WTC11 (cell line): ENCODE measurements around the gene LRRC34. TPM values are rescaled to one million over a fixed set of nuclear protein-coding genes. Genes with fewer than 3 reads are reported as not detected.

ENCODE experiments used
- ATF1 ChIP-seq: sonication (generic); formaldehyde crosslinking; IDR thresholded peaks from 2 replicates; pipeline ENCODE4 v1.8.1; 2023; ENCODE audit warnings: mild to moderate bottlenecking, moderate library complexity, missing genetic modification reagents
- CREM ChIP-seq: sonication (generic); formaldehyde crosslinking; IDR thresholded peaks from 2 replicates; pipeline ENCODE4 v1.8.1; 2022; ENCODE audit warnings: mild to moderate bottlenecking, missing genetic modification reagents, moderate library complexity
- ESRRA ChIP-seq: sonication (generic); formaldehyde crosslinking; IDR thresholded peaks from 2 replicates; pipeline ENCODE4 v1.8.1; 2022; ENCODE audit warnings: mild to moderate bottlenecking, missing genetic modification reagents, borderline replicate concordance
- HMGA2 ChIP-seq: fragments of 250-450 bp; sonication (Bioruptor Pico); IDR thresholded peaks from 2 replicates; pipeline ENCODE4 v1.4.0; 2021; ENCODE audit warnings: mild to moderate bottlenecking, moderate library complexity
- KAT7 ChIP-seq: sonication (generic); formaldehyde crosslinking; IDR thresholded peaks from 2 replicates; pipeline ENCODE4 v1.8.1; 2023; ENCODE audit warnings: missing genetic modification reagents, mild to moderate bottlenecking, borderline replicate concordance
- NFATC4 ChIP-seq: fragments of 250-450 bp; sonication (Bioruptor Pico); IDR thresholded peaks from 2 replicates; pipeline ENCODE4 v1.9.0; 2021; ENCODE audit warnings: mild to moderate bottlenecking
- NFE2L1 ChIP-seq: sonication (generic); formaldehyde crosslinking; IDR thresholded peaks from 2 replicates; pipeline ENCODE4 v1.8.1; 2023; ENCODE audit warnings: missing genetic modification reagents
- RORB ChIP-seq: fragments of 250-450 bp; sonication (Bioruptor Pico); IDR thresholded peaks from 2 replicates; pipeline ENCODE4 v1.9.0; 2021; ENCODE audit warnings: mild to moderate bottlenecking
- SMAD3 ChIP-seq: sonication (generic); formaldehyde crosslinking; IDR thresholded peaks from 2 replicates; pipeline ENCODE4 v1.8.0; 2022; ENCODE audit warnings: missing genetic modification reagents, mild to moderate bottlenecking, borderline replicate concordance
- TEAD4 ChIP-seq: sonication (generic); formaldehyde crosslinking; IDR thresholded peaks from 2 replicates; pipeline ENCODE4 v1.8.0; 2022; ENCODE audit warnings: mild to moderate bottlenecking, missing genetic modification reagents
- ZNF121 ChIP-seq: sonication (generic); formaldehyde crosslinking; IDR thresholded peaks from 2 replicates; pipeline ENCODE4 v1.8.0; 2023; ENCODE audit warnings: missing genetic modification reagents
- ZNF138 ChIP-seq: sonication (generic); formaldehyde crosslinking; conservative IDR thresholded peaks from 2 replicates; pipeline ENCODE4 v1.8.1; 2022; ENCODE audit warnings: mild to moderate bottlenecking, moderate library complexity, missing genetic modification reagents
- ZNF317 ChIP-seq: sonication (generic); formaldehyde crosslinking; IDR thresholded peaks from 2 replicates; pipeline ENCODE4 v1.8.1; 2023; ENCODE audit warnings: low read depth, mild to moderate bottlenecking, moderate library complexity, missing genetic modification reagents, borderline replicate concordance
- ZNF396 ChIP-seq: fragments of 250-450 bp; sonication (Bioruptor Pico); IDR thresholded peaks from 2 replicates; pipeline ENCODE4 v1.8.0; 2021; ENCODE audit warnings: mild to moderate bottlenecking, moderate library complexity, borderline replicate concordance
- total RNA-seq: library from RNA; stranded (reverse); gene quantifications from 3 replicates; pipeline ENCODE4 v1.2.3, GENCODE V29; 2021
- TF ChIP-seq, protein P1 (sequence below): fragments of 250-450 bp; sonication (Bioruptor Pico); IDR thresholded peaks from 2 replicates; pipeline ENCODE4 v1.9.0; 2021; ENCODE audit warnings: mild to moderate bottlenecking
- TF ChIP-seq, protein P2 (sequence below): sonication (generic); formaldehyde crosslinking; IDR thresholded peaks from 2 replicates; pipeline ENCODE4 v1.8.1; 2022; ENCODE audit warnings: low read depth, missing genetic modification reagents, borderline replicate concordance
- TF ChIP-seq, protein P3 (sequence below): sonication (generic); formaldehyde crosslinking; IDR thresholded peaks from 2 replicates; pipeline ENCODE4 v1.8.0; 2023; ENCODE audit warnings: mild to moderate bottlenecking, missing genetic modification reagents
- TF ChIP-seq, protein P4 (sequence below): fragments of 250-450 bp; sonication (Bioruptor Pico); IDR thresholded peaks from 2 replicates; pipeline ENCODE4 v2.1.2; 2022; ENCODE audit warnings: mild to moderate bottlenecking, moderate library complexity
- TF ChIP-seq, protein P5 (sequence below): fragments of 250-450 bp; sonication (Bioruptor Pico); IDR thresholded peaks from 2 replicates; pipeline ENCODE4 v1.9.0; 2021; ENCODE audit warnings: moderate library complexity, mild to moderate bottlenecking, inconsistent platforms, borderline replicate concordance
- TF ChIP-seq, protein P6 (sequence below): sonication (generic); formaldehyde crosslinking; IDR thresholded peaks from 2 replicates; pipeline ENCODE4 v1.8.1; 2022; ENCODE audit warnings: mild to moderate bottlenecking, moderate library complexity, missing genetic modification reagents
- TF ChIP-seq, protein P7 (sequence below): fragments of 250-450 bp; sonication (Bioruptor Pico); IDR thresholded peaks from 2 replicates; pipeline ENCODE4 v1.9.0; 2021; ENCODE audit warnings: mild to moderate bottlenecking, borderline replicate concordance
- TF ChIP-seq, protein P8 (sequence below): sonication (generic); formaldehyde crosslinking; IDR thresholded peaks from 2 replicates; pipeline ENCODE4 v1.8.0; 2022; ENCODE audit warnings: mild to moderate bottlenecking, missing genetic modification reagents

Gene LRRC34
- total RNA-seq, 1 experiment from 2014 or later = 8.3 TPM

DNA sequence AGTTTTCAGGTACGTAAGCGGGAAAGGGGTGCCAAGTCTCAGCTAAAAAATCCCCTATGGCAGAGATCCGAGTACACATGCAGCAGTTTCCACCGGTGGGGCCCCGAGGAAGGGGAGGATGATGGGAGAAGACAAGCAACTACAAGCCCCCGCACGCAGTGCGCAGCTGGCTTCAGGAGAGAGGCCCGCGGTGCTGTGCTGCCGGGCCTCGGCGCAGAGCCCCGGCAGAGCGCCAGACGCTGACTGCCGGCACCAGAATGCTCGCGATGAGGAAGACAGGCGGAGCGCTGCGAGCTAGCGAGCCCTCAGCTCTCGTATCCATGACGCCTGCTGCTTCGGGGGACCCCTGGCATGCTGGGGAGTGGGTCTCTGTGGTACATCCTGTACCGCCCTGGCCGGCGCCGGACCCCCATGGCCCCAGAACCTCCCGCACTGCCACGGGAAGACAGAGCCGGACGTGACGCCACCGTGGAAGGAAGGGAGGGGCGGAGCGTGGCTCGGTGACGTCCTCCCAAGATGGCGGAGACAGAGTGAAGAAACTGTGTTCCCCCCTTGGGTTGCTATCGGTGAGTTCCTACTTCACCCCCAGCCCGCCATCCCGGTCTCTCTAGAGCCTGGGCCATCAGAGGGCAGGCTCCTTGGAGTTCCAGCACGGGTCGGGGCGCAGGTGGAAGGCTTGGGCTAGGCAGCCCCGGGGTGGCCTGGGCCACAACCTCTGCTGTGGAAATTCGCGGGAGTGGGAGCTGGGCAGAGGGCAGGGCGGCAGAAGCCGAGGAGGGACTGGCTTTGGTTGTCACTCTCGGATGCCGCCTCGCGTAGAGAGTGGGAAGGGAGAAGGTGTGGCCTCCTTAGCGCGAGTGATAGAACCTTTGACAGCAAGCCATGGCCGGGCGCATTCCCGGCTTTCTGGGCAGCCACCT is 39.5 kb downstream of the LRRC34 start, which contains the start of gene MYNN (continued):
- TF ChIP-seq, protein P1, sequence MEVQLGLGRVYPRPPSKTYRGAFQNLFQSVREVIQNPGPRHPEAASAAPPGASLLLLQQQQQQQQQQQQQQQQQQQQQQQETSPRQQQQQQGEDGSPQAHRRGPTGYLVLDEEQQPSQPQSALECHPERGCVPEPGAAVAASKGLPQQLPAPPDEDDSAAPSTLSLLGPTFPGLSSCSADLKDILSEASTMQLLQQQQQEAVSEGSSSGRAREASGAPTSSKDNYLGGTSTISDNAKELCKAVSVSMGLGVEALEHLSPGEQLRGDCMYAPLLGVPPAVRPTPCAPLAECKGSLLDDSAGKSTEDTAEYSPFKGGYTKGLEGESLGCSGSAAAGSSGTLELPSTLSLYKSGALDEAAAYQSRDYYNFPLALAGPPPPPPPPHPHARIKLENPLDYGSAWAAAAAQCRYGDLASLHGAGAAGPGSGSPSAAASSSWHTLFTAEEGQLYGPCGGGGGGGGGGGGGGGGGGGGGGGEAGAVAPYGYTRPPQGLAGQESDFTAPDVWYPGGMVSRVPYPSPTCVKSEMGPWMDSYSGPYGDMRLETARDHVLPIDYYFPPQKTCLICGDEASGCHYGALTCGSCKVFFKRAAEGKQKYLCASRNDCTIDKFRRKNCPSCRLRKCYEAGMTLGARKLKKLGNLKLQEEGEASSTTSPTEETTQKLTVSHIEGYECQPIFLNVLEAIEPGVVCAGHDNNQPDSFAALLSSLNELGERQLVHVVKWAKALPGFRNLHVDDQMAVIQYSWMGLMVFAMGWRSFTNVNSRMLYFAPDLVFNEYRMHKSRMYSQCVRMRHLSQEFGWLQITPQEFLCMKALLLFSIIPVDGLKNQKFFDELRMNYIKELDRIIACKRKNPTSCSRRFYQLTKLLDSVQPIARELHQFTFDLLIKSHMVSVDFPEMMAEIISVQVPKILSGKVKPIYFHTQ = no peak
- peak; percentile 92 for TF ChIP-seq CREM (CRISPR knock-in tag)
- TF ChIP-seq, protein P2, sequence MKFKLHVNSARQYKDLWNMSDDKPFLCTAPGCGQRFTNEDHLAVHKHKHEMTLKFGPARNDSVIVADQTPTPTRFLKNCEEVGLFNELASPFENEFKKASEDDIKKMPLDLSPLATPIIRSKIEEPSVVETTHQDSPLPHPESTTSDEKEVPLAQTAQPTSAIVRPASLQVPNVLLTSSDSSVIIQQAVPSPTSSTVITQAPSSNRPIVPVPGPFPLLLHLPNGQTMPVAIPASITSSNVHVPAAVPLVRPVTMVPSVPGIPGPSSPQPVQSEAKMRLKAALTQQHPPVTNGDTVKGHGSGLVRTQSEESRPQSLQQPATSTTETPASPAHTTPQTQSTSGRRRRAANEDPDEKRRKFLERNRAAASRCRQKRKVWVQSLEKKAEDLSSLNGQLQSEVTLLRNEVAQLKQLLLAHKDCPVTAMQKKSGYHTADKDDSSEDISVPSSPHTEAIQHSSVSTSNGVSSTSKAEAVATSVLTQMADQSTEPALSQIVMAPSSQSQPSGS = no peak
- TF ChIP-seq SMAD3 (CRISPR knock-in tag) = no peak
- TF ChIP-seq ZNF138 (CRISPR knock-in tag) = no peak
- TF ChIP-seq, protein P3, sequence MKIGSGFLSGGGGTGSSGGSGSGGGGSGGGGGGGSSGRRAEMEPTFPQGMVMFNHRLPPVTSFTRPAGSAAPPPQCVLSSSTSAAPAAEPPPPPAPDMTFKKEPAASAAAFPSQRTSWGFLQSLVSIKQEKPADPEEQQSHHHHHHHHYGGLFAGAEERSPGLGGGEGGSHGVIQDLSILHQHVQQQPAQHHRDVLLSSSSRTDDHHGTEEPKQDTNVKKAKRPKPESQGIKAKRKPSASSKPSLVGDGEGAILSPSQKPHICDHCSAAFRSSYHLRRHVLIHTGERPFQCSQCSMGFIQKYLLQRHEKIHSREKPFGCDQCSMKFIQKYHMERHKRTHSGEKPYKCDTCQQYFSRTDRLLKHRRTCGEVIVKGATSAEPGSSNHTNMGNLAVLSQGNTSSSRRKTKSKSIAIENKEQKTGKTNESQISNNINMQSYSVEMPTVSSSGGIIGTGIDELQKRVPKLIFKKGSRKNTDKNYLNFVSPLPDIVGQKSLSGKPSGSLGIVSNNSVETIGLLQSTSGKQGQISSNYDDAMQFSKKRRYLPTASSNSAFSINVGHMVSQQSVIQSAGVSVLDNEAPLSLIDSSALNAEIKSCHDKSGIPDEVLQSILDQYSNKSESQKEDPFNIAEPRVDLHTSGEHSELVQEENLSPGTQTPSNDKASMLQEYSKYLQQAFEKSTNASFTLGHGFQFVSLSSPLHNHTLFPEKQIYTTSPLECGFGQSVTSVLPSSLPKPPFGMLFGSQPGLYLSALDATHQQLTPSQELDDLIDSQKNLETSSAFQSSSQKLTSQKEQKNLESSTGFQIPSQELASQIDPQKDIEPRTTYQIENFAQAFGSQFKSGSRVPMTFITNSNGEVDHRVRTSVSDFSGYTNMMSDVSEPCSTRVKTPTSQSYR (CRISPR knock-in tag) = no peak
- TF ChIP-seq NFATC4 (CRISPR knock-in tag) = no peak
- TF ChIP-seq, protein P4, sequence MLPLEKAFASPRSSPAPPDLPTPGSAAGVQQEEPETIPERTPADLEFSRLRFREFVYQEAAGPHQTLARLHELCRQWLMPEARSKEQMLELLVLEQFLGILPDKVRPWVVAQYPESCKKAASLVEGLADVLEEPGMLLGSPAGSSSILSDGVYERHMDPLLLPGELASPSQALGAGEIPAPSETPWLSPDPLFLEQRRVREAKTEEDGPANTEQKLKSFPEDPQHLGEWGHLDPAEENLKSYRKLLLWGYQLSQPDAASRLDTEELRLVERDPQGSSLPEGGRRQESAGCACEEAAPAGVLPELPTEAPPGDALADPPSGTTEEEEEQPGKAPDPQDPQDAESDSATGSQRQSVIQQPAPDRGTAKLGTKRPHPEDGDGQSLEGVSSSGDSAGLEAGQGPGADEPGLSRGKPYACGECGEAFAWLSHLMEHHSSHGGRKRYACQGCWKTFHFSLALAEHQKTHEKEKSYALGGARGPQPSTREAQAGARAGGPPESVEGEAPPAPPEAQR (CRISPR knock-in tag) = no peak
- TF ChIP-seq ATF1 (CRISPR knock-in tag) = no peak
- peak; percentile 66; the same call in 1 of the 2 replicates for TF ChIP-seq ESRRA (CRISPR knock-in tag)
- peak; percentile 61; the same call in 1 of the 2 replicates for TF ChIP-seq KAT7 (CRISPR knock-in tag)
- TF ChIP-seq ZNF121 (CRISPR knock-in tag) = no peak
- no peak for TF ChIP-seq ZNF317 (CRISPR knock-in tag)
- TF ChIP-seq, protein P5, sequence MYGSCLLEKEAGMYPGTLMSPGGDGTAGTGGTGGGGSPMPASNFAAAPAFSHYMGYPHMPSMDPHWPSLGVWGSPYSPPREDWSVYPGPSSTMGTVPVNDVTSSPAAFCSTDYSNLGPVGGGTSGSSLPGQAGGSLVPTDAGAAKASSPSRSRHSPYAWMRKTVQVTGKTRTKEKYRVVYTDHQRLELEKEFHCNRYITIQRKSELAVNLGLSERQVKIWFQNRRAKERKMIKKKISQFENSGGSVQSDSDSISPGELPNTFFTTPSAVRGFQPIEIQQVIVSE (CRISPR knock-in tag) = no peak
- no peak for TF ChIP-seq TEAD4
- TF ChIP-seq, protein P6, sequence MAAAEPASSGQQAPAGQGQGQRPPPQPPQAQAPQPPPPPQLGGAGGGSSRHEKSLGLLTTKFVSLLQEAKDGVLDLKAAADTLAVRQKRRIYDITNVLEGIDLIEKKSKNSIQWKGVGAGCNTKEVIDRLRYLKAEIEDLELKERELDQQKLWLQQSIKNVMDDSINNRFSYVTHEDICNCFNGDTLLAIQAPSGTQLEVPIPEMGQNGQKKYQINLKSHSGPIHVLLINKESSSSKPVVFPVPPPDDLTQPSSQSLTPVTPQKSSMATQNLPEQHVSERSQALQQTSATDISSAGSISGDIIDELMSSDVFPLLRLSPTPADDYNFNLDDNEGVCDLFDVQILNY (CRISPR knock-in tag) = no peak
- no peak for TF ChIP-seq RORB (CRISPR knock-in tag)
- TF ChIP-seq ZNF396 (CRISPR knock-in tag) = no peak
- TF ChIP-seq, protein P7, sequence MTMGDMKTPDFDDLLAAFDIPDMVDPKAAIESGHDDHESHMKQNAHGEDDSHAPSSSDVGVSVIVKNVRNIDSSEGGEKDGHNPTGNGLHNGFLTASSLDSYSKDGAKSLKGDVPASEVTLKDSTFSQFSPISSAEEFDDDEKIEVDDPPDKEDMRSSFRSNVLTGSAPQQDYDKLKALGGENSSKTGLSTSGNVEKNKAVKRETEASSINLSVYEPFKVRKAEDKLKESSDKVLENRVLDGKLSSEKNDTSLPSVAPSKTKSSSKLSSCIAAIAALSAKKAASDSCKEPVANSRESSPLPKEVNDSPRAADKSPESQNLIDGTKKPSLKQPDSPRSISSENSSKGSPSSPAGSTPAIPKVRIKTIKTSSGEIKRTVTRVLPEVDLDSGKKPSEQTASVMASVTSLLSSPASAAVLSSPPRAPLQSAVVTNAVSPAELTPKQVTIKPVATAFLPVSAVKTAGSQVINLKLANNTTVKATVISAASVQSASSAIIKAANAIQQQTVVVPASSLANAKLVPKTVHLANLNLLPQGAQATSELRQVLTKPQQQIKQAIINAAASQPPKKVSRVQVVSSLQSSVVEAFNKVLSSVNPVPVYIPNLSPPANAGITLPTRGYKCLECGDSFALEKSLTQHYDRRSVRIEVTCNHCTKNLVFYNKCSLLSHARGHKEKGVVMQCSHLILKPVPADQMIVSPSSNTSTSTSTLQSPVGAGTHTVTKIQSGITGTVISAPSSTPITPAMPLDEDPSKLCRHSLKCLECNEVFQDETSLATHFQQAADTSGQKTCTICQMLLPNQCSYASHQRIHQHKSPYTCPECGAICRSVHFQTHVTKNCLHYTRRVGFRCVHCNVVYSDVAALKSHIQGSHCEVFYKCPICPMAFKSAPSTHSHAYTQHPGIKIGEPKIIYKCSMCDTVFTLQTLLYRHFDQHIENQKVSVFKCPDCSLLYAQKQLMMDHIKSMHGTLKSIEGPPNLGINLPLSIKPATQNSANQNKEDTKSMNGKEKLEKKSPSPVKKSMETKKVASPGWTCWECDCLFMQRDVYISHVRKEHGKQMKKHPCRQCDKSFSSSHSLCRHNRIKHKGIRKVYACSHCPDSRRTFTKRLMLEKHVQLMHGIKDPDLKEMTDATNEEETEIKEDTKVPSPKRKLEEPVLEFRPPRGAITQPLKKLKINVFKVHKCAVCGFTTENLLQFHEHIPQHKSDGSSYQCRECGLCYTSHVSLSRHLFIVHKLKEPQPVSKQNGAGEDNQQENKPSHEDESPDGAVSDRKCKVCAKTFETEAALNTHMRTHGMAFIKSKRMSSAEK = no peak
- TF ChIP-seq, protein P8, sequence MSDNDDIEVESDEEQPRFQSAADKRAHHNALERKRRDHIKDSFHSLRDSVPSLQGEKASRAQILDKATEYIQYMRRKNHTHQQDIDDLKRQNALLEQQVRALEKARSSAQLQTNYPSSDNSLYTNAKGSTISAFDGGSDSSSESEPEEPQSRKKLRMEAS = peak; percentile 43
- TF ChIP-seq HMGA2 (CRISPR knock-in tag) = no peak
- TF ChIP-seq NFE2L1 (CRISPR knock-in tag) = no peak; the same call in 1 of the 2 replicates
